ENCODE data around the gene MAGI1.

DNA sequence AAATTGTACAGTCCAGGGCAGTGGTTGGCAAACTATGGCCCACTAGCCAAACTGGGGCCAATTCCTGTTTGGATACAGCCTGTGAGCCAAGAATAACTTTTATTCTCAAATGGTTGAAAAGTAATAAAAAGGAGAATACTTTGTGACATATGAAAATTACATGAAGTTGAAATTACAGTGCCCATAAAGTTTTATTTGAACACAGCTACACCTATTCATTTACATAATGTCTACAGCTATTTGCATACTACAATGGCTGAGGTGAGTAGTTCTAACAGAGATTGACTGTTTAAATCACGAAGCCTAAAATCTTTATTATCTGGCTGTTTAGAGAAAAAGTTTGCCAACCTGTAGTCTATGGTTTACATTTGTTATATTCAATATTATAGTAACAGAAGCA lies 600.1 kb downstream of the MAGI1 start:
- TF ChIP-seq, protein P1, sequence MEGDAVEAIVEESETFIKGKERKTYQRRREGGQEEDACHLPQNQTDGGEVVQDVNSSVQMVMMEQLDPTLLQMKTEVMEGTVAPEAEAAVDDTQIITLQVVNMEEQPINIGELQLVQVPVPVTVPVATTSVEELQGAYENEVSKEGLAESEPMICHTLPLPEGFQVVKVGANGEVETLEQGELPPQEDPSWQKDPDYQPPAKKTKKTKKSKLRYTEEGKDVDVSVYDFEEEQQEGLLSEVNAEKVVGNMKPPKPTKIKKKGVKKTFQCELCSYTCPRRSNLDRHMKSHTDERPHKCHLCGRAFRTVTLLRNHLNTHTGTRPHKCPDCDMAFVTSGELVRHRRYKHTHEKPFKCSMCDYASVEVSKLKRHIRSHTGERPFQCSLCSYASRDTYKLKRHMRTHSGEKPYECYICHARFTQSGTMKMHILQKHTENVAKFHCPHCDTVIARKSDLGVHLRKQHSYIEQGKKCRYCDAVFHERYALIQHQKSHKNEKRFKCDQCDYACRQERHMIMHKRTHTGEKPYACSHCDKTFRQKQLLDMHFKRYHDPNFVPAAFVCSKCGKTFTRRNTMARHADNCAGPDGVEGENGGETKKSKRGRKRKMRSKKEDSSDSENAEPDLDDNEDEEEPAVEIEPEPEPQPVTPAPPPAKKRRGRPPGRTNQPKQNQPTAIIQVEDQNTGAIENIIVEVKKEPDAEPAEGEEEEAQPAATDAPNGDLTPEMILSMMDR (IDR thresholded peaks at IDR 0.05) = no peak
- TF ChIP-seq POLR2AphosphoS5 (IDR thresholded peaks at IDR 0.05) (no peak), POLR2A (IDR thresholded peaks at IDR 0.05) (no peak)
